Fibroblast of lung (primary cell): ENCODE data around the gene CD300LB. TPM values are rescaled to one million over a fixed set of nuclear protein-coding genes. Genes with fewer than 3 reads are reported as not detected.

Source experiments
- DNase-seq, 2 donors: peaks; one replicate each; pipeline versions ENCODE4 v3.0.0 to v3.0.0-alpha.2; 2010; ENCODE audit warnings: low read depth in 2 of 2
- H2AFZ ChIP-seq: 2 replicates; pipeline ENCODE4 v1.5.1; 2012; ENCODE audit warnings: low read length, control low read depth, inconsistent platforms
- H3K27ac ChIP-seq: 2 replicates; pipeline ENCODE4 v1.5.1; 2011; ENCODE audit warnings: low read length, control low read depth; ENCODE audit not compliant: insufficient read depth
- H3K27me3 ChIP-seq: 2 replicates; pipeline ENCODE4 v1.5.1; 2011; ENCODE audit warnings: mild to moderate bottlenecking, low read length; ENCODE audit not compliant: control insufficient read depth, insufficient read depth
- H3K36me3 ChIP-seq: 2 replicates; pipeline ENCODE4 v1.5.1; 2011; ENCODE audit warnings: low read length; ENCODE audit not compliant: control insufficient read depth, insufficient read depth
- H3K4me1 ChIP-seq: 2 replicates; pipeline ENCODE4 v1.5.1; 2011; ENCODE audit warnings: low read length; ENCODE audit not compliant: control insufficient read depth, insufficient read depth; ENCODE audit errors: extremely low read depth
- H3K4me2 ChIP-seq: 2 replicates; pipeline ENCODE4 v1.5.1; 2011; ENCODE audit warnings: low read length, control low read depth; ENCODE audit not compliant: insufficient read depth; ENCODE audit errors: extremely low read depth
- H3K4me3 ChIP-seq, 4 experiments: fragments of 200-600 bp in 1 of 4; sonication (generic) in 1 of 4; replicated peaks in 1 of 4; 2 replicates each; pipeline ENCODE4 v1.5.1; 2011 to 2016; ENCODE audit warnings: low read length in 4 of 4, low read depth in 3 of 4, mild to moderate bottlenecking in 3 of 4, control low read depth in 2 of 4, inconsistent platforms in 1 of 4, mixed read lengths in 1 of 4; ENCODE audit not compliant: insufficient read depth in 1 of 4; ENCODE audit errors: control extremely low read depth in 1 of 4
- H3K79me2 ChIP-seq: 2 replicates; pipeline ENCODE4 v1.5.1; 2012; ENCODE audit warnings: mild to moderate bottlenecking, low read length, inconsistent platforms; ENCODE audit not compliant: control insufficient read depth, insufficient read depth
- H3K9ac ChIP-seq: 2 replicates; pipeline ENCODE4 v1.5.1; 2011; ENCODE audit warnings: mild to moderate bottlenecking, low read length, control low read depth; ENCODE audit not compliant: insufficient read depth
- H3K9me3 ChIP-seq: 2 replicates; pipeline ENCODE4 v1.5.1; 2012; ENCODE audit warnings: low read depth, low read length; ENCODE audit not compliant: control insufficient read depth, insufficient read depth
- H4K20me1 ChIP-seq: 2 replicates; pipeline ENCODE4 v1.5.1; 2011; ENCODE audit warnings: low read length; ENCODE audit not compliant: control insufficient read depth, insufficient read depth; ENCODE audit errors: extremely low read depth
- EZH2 ChIP-seq: IDR thresholded peaks from 2 replicates; pipeline ENCODE4 v1.5.1; 2012; ENCODE audit warnings: low read length, control low read depth, mild to moderate bottlenecking; ENCODE audit errors: missing control alignments
- polyA minus RNA-seq: library from RNA; depleted of rRNA, polyadenylated mRNA; stranded (reverse); fragments of >200 nt; gene quantifications from 2 replicates; pipeline ENCODE4 v1.2.3, GENCODE V29; 2011; ENCODE audit warnings: low replicate concordance
- polyA plus RNA-seq, 2 donors: library from polyadenylated mRNA; depleted of rRNA in 1 of 2; stranded (reverse) in 1 of 2; unstranded in 1 of 2; fragments of >200 nt; gene quantifications; 2 replicates each; pipeline ENCODE4 v1.2.1, GENCODE V29; 2011 to 2012; ENCODE audit warnings: missing spikeins in 1 of 2
- total RNA-seq: library from RNA; depleted of rRNA; stranded (reverse); fragments of >200 nt; gene quantifications from 2 replicates; pipeline ENCODE4 v1.2.1, GENCODE V29; 2014
- TF ChIP-seq, protein P1 (sequence below), 2 donors: IDR thresholded peaks in 1 of 2; conservative IDR thresholded peaks in 1 of 2; 1 replicate in 1 of 2; 2 replicates in 1 of 2; pipeline ENCODE4 v1.5.1; 2011 to 2012; ENCODE audit warnings: low read length in 2 of 2, control low read depth in 1 of 2, inconsistent platforms in 1 of 2, low read depth in 1 of 2, mild to moderate bottlenecking in 1 of 2

The CD300LB gene
- total RNA-seq: not detected in 2 replicates
- not detected in 2 replicates for polyA plus RNA-seq
- polyA plus RNA-seq (2012): not detected in 2 replicates
- not detected in 2 replicates for polyA minus RNA-seq

GRCh38 chr17:74531231-74531761, at the start of gene CD300LB:
Gene CD300LB (minus strand): TSS chr17:74531475. CDS start chr17:74531350, 125 bp downstream.
- no peak for TF ChIP-seq EZH2
- TF ChIP-seq, protein P1, sequence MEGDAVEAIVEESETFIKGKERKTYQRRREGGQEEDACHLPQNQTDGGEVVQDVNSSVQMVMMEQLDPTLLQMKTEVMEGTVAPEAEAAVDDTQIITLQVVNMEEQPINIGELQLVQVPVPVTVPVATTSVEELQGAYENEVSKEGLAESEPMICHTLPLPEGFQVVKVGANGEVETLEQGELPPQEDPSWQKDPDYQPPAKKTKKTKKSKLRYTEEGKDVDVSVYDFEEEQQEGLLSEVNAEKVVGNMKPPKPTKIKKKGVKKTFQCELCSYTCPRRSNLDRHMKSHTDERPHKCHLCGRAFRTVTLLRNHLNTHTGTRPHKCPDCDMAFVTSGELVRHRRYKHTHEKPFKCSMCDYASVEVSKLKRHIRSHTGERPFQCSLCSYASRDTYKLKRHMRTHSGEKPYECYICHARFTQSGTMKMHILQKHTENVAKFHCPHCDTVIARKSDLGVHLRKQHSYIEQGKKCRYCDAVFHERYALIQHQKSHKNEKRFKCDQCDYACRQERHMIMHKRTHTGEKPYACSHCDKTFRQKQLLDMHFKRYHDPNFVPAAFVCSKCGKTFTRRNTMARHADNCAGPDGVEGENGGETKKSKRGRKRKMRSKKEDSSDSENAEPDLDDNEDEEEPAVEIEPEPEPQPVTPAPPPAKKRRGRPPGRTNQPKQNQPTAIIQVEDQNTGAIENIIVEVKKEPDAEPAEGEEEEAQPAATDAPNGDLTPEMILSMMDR (conservative IDR thresholded peaks at IDR 0.05 in 1 of 2, IDR thresholded peaks at IDR 0.05 in 1 of 2; ENCODE audit: low read depth in 1 of 2, low read length in 2 of 2): no peak
- no peak within 1 kb of the TSS for H3K9ac ChIP-seq
- no peak within 1 kb of the TSS for H3K27ac ChIP-seq
- no peaks in the 10 kb centered on the region for H3K36me3 ChIP-seq
- H4K20me1 ChIP-seq: no peaks in the 10 kb centered on the region
- H3K27me3 ChIP-seq: no peaks in the 10 kb centered on the region
- no peak within 1 kb of the TSS for H2AFZ ChIP-seq
- DNase-seq: no peak
- H3K4me1 ChIP-seq: no peaks in the 10 kb centered on the region
- H3K9me3 ChIP-seq: no peaks in the 10 kb centered on the region
- H3K4me3 ChIP-seq: no peak within 1 kb of the TSS
- no peaks in the 10 kb centered on the region for H3K79me2 ChIP-seq
- no peak within 1 kb of the TSS for H3K4me2 ChIP-seq

- Histone ChIP-seq H3K27me3 (no peaks in the 10 kb centered on the region), H3K9me3 (no peaks in the 10 kb centered on the region), H3K4me2 (no peak overlapping the region), H3K4me1 (no peaks in the 10 kb centered on the region), H3K36me3 (no peaks in the 10 kb centered on the region), H2AFZ (no peak overlapping the region), H3K4me3 (no peak overlapping the region), H3K27ac (no peak overlapping the region), H3K79me2 (no peaks in the 10 kb centered on the region), H3K9ac (no peak overlapping the region), H4K20me1 (no peaks in the 10 kb centered on the region)
- TF ChIP-seq, protein P1 (conservative IDR thresholded peaks at IDR 0.05 in 1 of 2, IDR thresholded peaks at IDR 0.05 in 1 of 2; ENCODE audit: low read depth in 1 of 2, low read length in 2 of 2): no peak
- TF ChIP-seq EZH2: no peak
- DNase-seq: no peak
These were observed 48.6 kb upstream of the CD300LB start for GRCh38 chr17:74579900-74580299.

GRCh38 chr17:74578979-74579378, 47.7 kb upstream of the CD300LB start:
- no peaks in the 10 kb centered on the region for H3K27me3 ChIP-seq
- no peaks in the 10 kb centered on the region for H4K20me1 ChIP-seq
- H3K27ac ChIP-seq: no peak overlapping the region
- TF ChIP-seq, protein P1 (conservative IDR thresholded peaks at IDR 0.05 in 1 of 2, IDR thresholded peaks at IDR 0.05 in 1 of 2; ENCODE audit: low read depth in 1 of 2, low read length in 2 of 2): no peak
- no peak for TF ChIP-seq EZH2
- H3K79me2 ChIP-seq: no peaks in the 10 kb centered on the region
- no peaks in the 10 kb centered on the region for H3K4me1 ChIP-seq
- H3K9me3 ChIP-seq: no peaks in the 10 kb centered on the region
- H3K4me2 ChIP-seq: no peak overlapping the region
- no peak overlapping the region for H2AFZ ChIP-seq
- H3K4me3 ChIP-seq: no peak overlapping the region
- no peak overlapping the region for H3K9ac ChIP-seq
- no peaks in the 10 kb centered on the region for H3K36me3 ChIP-seq
- no peak for DNase-seq
